GM19467 (cell line): ENCODE measurements around the gene DPH7.
"Not testable (repeated sequence)": the region's sequence is repeated elsewhere in the genome, so short reads cannot be mapped to it uniquely, and the experiment has no call there.

Source experiments
- ATAC-seq: cut with Tn5 transposase; IDR thresholded peaks from one replicate; pipeline ENCODE4 v1.9.1; 2021; ENCODE audit warnings: mild to moderate bottlenecking, moderate library complexity; ENCODE audit not compliant: unreplicated experiment

The DPH7 gene

DNA sequence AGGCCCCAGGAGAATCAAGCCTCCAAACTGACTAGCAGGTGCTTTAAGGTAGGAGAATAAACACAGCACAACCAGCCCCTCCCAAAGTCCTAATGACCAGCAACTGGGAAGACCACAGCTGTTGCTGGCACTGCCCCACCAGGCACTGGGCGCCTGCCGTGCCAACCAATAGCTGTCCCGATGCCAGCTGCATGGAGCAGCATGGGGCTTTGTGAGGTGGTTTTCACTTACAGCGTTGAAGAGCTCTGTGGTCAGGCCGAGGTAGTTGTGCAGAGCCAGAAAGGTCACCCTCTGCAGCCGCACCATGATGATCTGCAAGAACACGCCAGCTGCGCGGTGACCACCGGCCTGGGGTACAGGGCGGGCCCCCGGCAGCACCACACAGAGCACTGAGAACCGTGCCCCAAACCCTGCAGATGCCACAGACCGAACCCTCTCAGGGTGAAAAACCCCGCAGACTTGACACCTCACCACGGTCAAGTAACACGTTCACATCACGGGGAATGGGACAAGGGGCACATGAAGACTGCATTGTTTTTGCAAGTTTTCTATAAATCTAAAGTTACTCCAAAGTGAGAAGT is 57.2 kb downstream of the DPH7 start:
- no peak for ATAC-seq

- no peak for ATAC-seq
These were observed 57.9 kb downstream of the DPH7 start for GRCh38 chr9:137520614-137521404.

GRCh38 chr9:137519553-137519952 is 59.2 kb downstream of the DPH7 start:
- ATAC-seq = no peak

DNA sequence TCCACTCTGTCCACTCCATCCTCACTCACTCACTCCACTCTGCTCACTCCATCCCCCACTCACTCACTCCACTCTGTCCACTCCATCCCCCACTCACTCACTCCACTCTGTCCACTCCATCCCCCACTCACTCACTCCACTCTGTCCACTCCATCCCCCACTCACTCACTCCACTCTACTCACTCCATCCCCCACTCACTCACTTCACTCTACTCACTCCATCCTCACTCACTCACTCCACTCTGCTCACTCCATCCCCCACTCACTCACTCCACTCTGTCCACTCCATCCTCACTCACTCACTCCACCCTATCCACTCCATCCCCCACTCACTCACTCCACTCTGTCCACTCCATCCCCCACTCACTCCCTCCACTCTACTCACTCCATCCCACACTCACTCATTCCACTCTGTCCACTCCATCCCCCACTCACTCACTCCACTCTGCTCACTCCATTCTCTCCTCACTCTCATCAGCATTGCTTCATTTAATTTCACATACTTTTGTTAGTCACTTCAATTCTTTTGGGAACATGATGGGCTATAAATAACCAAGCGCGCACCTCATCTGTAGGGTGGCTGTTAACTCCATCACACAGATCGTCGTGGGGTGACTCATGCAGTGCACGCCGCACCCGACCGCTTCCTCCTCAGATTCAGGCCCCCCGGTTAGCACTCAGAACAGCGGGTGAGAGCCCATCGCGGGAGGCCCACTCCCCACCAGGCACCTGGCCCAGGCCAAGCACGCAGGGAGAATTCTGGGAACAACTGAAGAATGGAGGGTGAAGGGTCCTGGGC is 59.9 kb downstream of the DPH7 start:
- not testable (repeated sequence) for ATAC-seq

DNA sequence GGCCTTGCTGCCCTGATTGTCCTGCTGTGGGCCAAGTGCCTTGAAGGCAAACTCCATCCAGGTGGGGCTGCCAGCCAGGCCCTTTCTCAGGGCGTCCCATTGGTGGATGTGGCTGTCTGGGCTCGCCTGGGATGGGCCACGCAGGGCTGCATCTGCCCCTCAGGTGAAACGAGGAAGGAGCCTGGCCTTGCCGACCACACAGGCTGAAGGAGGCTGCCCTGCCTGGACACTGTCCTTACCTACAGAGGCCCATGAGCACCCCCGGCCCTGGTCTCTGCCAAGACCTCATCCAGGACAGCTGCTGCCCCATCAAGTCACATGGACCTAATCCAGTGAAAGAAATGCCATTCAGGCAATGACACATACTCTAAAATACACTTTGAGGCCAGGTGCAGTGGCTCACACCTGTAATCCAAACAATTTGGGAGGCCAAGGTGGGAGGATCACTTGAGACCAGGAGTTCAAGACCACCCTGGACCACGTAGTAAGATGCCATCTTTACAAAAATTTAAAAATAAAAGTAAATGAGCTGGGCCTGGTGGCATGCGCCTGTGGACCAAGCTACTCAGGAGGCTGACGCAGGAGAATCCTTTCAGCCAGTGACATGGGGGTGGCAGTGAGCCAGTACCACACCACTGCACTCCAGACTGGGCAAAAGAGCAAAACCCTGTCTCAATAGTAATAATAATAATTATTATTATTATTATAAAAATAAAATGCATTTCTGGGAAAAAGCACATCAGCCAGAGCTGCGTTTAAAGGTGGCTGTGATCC is 62.4 kb downstream of the DPH7 start:
- no peak for ATAC-seq

DNA sequence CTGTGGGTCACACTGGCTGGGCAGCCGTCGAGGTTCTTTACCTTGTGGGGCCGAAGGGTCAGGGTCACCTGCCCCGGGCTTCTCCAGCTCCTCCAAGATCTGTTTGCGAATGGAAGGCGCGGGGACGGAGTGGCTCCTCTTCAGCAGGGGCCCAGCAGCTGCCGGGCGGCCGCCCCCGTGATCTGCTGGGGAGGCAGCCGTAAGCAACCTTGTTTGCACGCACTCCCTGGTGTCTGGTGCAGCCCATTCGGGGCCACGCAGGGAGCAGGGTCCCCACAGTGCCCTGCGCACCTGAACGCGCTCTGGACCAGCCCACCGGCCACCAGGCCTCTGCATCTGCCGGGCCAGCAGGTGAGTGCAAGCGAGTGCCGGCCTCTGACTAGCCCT is 63.4 kb downstream of the DPH7 start:
- ATAC-seq = no peak

DNA sequence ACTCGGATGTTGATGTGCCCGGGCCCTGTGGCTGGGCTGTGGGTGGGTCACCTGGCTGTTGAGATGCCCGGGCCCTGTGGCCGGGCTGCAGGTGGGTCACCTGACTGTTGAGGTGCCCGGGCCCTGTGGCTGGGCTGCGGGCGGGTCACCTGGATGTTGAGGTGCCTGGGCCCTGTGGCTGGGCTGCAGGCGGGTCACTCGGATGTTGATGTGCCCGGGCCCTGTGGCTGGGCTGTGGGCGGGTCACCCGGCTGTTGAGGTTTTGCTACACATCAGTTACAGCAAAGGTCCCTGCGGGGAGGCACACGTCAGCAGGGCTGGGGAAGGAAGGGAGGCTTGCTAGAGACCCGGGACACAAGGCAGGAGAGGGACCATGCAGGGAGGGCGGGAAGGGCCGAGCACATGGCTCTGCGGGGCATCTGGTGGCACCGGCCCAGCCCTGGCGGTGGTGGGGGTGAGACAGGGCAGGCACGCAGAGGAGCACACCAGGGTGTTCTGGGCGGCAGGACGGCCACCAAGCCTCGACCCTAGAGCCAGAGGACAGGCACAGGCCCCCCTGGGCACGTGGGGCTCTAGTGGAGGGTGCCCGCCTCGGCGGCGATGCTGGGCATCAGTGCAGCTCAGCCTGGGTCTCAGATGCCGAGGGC is 63.9 kb downstream of the DPH7 start:
- no peak for ATAC-seq

- ATAC-seq = not testable (repeated sequence)
These were observed 64.7 kb downstream of the DPH7 start for GRCh38 chr9:137513801-137514570.

DNA sequence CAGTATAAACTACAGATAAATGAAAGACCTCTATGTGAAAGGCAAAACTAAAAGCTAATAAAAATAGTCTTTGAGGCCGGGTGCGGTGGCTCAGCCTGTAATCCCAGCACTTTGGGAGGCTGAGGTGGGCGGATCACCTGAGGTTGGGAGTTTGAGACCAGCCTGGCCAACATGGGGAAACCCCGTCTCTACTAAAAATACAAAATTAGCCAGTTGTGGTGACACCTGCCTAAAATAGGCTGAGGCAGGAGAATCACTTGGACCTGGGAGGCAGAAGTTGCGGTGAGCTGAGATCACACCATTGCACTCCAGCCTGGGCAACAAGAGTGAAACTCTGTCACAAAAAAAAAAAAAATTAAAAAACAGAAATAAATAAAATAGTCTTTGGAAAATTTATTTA is 65.6 kb downstream of the DPH7 start:
- not testable (repeated sequence) for ATAC-seq

DNA sequence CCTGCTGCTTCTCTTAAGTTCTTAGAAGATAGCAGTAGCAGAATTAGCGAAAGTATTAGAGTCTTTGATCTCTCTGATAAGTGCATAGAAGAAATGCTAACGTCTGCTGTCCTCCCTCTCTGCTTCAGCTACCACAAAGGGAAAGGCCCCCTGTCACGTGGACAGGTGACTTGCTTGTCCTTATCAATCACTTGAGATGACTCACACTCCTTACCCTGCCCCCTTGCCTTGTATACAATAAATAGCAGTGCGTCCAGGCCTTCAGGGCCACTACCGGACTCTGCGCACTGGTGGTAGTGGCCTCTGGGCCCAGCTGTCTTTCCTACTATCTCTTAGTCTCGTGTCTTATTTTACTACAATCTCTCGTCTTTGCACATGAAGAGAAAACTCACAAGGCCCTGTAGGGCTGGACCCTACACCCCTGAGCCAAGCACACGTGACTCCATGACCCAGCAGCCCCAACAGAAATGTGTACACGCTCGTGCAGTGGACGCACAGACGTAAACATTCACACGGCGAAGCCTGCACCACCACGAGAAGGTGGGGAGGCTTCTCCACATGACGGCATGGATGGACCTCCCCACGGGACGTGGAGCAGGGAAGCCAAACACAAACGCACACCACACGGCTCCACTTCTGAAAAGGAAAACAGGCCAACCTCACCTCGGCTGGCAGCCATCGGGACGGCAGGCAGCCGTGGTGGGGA is 66.8 kb downstream of the DPH7 start:
- ATAC-seq = no peak

DNA sequence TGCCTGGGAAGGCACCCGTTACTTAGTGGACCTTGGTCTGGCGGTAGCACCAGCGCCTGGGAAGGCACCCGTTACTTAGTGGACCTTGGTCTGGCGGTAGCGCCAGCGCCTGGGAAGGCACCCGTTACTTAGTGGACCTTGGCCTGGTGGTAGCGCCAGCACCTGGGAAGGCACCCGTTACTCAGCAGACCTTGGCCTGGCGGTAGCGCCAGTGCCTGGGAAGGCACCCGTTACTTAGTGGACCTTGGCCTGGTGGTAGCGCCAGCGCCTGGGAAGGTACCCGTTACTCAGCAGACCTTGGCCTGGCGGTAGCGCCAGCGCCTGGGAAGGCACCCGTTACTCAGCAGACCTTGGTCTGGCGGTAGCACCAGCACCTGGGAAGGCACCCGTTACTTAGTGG is 67.6 kb downstream of the DPH7 start:
- not testable (repeated sequence) for ATAC-seq

GRCh38 chr9:137509198-137509597 is 69.5 kb downstream of the DPH7 start:
- ATAC-seq = no peak

DNA sequence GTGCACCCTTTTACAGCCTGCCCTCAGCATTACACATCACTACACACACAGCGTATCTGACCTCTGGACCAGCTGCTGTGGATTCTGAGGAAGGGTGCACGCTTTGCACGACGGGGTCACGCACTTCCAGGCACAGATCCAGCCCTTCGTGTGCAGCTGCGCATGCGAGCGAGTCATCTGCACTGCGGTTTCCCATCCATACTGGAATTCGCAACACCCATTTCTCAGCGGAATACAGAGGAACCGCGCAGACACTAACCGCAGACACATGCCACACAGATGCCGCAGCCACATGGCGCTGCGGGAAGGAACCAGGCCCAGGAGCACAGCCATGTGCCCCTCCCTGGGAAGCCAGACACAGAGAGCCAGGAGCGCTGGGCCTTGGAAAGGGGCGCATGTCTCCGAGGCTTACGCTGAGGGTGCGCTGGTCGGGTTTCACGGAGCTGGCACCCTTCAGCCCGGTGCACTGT is 72.0 kb downstream of the DPH7 start:
- no peak for ATAC-seq

- no peak for ATAC-seq
These were observed 72.5 kb downstream of the DPH7 start for GRCh38 chr9:137506274-137506673.

DNA sequence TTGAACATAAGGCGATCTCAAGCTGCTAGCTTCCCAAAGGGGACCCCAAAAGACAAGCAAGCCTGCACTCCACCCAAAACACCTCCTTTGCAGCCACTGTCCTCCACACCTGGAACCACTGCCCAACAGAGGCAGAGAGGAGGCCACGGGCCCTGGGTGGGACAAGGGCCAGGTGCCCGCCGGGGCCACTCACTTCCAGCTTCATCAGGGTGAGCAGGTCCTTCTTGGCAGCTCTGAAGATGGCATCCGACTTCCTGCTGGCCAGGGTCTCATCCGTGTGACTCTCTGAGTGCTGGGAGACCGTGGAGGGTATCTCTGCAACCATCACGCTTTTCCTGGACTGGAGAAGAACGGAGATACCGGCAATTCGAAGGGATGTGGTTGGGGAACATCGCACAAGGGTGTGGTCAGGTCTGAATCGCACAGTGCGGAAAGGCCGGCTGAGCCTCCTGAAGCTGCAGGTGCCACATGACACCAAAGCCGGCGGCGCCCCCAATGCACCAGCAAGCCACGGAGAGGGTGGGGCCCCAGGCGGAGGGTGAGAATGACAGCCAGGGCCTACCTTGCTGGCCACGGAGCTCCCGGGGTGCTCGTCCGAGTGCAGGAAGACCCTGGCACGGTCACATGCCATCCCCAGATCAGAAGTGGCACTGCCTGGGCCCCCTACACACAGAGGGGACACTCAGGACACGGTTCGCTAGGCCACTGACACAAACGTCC is 73.1 kb downstream of the DPH7 start:
- no peak for ATAC-seq
